NCI-H524 (cell line): ENCODE results near the gene HAPSTR1.

Source experiments
- DNase-seq, 2 experiments: peaks; one replicate each; lab custom pipeline; 2025; lab: John Stamatoyannopoulos, UW

HAPSTR1 gene

DNA sequence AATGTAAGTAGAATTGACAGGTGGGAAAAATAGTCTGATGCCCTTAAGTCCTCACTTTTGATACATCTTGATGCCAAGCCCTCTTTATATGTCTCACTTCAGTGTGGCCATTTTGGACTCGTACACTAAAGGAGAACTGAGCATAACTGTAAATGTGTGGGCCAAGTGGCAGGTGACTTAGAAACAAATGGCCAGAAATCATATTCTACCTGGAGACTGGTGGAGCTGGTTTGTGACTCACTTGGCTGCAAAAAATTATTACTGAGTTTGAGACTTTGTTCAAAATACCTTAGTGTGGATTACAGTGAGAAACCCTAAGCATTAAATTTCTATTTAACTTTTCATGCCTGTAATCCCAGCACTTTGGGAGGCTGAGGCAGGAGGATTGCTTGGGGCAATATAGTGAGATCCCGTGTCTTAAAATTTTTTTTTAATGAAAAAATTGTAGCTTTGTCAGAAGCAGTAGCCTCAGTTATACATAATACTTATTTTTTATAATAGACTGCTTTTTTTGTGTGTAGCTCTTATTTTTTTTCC is 5.0 kb downstream of the HAPSTR1 start:
- DNase-seq: no peak

DNA sequence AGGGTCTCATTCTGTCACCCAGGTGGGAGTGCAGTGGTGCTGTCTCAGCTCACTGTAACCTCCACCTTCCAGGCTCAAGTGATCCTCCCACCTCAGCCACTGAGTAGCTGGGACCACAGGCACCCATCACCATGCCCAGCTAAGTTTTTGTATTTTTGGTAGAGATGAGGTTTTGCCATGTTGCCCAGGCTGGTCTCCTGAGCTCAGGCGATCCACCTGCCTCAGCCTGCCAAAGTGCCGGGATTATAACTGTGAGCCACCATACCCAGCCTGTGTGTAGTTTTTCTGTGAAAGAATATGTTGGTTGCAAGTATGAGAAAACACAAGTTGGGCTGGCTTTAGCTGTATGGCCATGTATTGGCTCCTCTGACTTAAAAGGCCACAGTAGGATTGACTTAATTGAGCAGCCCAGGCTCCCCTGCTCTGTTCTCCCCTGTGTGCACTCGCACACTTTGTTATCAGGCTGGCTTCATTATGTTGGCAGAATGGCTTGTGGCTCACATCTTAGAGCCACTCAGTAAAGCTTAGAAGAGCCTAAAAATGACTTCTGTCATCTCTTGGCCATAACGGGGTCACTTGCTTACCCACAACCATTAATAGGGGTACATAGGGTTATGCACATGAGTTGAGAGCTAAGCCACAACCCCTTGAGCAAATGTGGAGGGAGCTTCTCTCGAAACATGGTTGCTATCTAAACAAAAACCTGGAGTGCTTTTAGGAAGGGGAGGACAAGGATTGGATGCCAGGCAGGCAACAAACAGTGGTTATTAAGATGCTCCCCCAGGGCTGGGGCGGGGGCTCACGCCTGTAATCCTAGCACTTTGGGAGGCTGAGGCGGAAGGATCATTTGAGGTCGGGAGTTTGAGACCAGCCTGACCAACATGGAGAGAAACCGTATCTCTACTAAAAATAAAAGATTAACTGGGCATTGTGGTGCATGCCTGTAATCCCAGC is 6.1 kb downstream of the HAPSTR1 start:
- DNase-seq: no peak

DNA sequence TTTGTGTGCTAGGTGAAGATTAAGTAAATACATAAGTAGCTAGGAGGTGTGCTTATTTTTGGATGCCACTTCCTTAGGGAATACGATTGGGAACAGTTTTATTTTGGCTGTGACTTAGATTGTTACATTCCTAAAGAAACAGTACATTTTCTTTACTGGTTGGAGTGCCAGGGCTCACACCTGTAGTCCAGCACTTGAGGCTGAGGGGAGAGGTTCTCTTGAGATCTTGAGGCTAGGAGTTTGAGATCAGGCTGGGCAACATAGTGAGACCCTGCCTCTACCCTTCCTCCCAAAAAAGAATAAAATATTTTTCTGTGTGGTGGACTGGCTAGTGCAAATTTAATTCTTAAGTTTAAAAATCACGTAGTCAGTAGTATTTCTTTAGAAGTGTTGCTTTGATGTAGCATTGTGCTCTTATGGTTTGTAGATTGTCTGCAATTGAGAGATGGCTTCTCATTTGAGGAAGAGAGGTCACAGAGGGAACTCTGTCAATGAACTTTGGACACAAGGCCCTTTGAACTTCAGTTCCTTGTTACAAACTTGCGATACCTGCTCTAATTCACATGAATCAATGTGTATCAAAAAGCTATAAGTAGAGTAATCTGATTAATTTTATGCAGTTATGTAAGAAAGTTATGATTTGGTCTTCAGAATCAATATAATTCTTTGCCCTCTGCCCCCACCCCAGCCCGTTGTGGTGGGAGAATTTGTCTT is 7.1 kb downstream of the HAPSTR1 start:
- no peak for DNase-seq

DNA sequence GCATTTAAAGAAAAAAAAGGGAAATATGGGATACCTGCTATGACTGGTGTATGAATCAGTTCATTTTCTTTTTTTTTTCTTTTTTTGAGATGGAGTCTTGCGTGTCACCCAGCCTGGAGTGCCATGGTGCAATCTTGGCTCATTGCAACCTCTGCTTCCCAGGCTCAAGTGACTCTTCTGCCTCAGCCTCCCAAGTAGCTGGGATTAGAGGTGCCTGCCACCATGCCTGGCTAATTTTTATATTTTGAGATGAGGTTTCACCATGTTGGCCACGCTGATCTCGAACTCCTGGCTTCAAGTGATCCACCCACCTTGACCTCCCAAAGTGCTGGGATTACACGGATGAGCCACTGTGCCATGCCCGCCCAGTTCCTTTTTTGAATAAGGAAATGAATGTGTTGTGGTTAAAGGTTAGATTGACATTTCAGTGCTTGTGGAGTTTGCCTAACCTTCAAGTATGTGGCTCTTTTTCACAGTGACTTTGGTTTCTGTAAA is 7.7 kb downstream of the HAPSTR1 start:
- no peak for DNase-seq

DNA sequence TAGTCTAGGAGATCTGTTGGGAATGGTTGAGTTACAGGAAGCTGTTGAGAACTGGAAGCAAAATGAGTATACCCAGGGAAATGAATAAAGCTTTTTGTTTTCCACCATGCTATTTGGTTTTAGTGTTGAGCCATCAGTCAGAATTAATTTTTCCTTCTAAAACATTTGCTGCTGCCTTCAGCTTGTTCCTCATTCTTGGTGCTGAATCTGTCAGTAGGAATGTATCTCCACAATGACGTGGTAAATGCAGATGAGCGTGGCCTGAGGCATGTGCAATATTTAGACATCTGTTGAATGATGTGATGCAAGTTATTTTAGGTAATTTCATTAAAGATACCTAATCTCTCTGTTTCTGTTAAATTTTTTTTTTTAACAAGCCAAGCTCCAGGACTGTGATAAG is 10.9 kb downstream of the HAPSTR1 start:
- DNase-seq: no peak

DNA sequence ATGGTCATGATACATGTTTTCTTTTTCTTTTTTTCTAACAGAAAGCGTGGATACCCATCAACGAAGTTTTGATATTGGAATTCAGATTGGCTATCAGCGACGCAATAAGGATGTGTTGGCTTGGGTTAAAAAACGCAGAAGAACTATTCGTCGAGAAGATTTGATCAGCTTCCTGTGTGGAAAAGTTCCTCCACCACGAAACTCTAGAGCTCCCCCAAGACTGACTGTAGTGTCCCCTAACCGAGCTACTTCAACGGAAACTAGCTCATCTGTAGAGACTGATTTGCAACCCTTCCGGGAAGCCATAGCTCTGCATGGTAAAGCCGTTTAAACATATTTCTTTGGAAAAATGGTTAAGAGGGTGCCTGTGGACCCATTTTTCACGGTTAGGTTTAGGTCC is 11.5 kb downstream of the HAPSTR1 start:
- DNase-seq: no peak

DNA sequence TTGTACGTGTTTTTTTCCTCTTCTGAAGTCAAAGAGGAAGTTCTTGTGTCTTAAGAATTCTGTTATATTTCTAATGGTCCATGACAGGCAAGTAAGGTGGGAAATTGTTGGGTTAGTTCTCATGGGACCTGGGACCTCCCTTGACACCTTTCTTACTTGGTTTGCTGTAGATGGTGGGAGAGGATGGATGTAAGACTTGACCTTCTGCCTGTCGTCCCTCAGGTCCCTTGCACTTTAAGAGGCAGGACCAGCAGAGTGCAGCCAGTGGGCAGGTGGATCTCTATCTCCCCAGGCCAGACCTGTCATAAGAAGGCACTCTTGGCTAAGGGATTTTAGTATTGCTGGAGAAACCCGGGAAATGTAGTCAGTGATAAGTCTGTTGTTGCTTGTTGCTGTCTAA is 12.1 kb downstream of the HAPSTR1 start:
- no peak for DNase-seq

DNA sequence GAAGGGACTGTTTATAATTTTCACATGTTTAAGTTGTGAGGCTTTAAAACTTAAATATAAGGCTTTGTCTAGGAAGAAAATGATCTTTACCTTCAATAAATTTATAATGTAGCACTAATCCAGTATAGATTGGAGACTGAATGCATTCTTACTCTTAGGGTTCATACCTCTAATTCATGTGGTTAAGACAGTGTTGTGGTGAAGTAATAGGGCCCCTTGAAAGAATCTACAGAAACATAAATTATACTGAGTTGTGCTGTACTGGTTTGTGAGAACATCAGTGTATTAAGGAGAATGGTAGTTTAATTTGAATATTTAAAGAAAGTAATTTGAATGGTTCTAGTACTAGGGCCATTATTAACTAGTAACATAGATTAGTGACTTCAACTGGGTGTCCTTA is 13.7 kb downstream of the HAPSTR1 start:
- DNase-seq: no peak

DNA sequence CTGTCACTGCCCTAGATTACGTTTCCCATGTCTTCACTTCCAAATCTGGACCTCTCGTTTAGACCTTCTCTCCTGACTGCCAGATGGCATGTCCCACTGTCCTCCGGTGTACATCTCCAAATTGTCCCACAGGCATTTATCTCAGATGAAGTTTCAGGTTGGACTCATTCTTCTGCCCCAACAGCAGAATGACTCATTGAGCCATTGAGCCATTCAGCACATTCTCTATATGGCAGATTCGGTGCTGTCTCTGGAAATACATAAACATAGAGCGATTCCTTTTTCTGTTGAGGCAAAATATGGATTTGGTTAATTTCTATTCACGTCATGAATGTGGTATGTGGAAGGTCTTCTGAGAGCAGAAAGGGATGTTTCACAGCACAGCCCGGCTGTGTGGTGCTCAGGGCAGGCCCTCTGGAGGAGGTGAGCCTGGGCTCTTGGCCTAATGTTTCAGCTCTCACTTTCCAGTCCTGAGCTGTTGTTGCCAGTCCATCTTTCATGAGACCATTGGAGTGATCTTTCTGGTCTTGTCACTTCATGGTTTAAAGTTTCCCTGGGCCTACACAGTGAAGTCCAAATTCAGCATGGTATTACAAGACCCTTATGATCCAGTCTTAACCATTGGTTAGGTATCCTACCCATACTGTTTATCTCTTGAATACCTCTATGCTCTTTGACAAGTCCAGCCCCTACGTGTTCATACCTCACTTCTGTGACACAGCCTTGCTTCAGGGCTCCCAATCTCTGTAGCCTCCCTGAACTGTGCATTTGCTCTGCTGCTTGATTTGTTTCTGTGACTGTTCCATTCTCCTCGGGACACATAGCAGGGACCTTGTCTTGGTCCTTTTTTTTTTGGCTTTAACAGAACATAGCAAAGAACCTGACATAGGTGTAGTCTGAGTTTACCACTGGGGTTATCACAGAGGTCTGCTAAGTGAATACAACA is 15.9 kb downstream of the HAPSTR1 start:
- DNase-seq: no peak

DNA sequence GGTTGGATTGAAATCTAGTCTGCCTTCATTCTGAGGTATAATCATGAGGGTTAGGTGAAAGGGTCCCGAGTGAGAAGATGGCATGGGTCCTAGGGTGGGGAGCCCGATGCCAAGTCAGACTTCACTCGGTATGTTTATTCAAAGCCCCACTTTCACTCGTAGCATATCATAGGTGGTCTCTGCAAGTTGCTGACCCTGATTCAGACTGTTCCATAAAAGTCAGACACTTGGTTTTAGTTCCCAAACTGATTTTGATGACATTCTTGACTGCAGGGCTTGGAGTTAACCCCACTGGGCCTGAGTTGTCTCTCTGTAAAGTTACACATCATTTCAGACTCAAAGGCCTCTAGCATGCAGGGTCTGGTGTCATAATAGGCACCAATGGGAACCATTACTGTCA is 17.8 kb downstream of the HAPSTR1 start:
- DNase-seq: no peak

DNA sequence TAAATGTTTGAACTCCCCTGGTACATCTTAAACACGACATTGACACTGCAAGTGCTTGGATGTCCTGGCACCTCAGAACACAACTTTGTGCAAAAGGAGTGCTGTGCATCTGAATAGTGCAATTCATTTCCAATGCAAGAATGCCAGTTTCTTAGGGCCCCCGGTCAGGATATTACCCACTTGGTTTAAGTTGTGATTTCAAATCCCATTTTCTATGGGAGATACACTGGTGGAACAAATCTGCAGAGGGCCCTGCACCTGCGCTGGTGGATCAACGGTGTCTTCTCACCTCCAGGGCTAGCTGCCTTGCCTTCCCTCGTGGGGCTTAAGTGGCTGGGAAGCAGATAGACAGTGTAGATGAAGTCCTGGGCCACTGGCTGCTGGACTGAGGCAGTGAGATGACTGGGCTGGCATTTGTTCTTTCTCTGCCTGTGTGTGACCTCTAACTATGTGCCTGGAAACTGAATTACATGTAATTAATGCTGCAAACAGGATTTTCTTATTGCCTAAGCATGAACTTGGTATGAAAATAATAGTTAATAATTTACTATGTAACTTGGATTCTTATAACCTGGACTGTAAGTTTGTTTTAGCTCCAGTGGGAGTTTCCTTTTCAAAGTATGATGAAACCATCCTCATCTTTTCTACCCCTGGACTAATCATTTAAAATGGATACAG is 20.9 kb downstream of the HAPSTR1 start:
- DNase-seq: no peak

DNA sequence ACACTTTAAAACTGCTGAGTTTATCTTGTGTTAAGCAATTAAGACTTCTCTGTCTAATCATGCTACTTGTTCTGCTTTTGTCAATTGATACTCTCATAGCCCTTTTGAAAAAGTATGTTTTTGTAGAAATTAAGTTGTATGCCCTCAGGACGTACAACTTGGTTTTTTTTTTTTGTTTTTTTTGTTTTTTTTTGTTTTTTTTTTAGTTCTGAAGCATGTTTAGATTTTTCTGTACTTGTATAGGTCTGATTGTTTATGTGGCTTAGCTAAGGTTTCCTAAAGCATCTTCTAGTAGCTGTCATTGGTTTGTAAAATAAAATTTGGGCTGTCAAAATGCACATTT is 21.4 kb downstream of the HAPSTR1 start:
- no peak for DNase-seq

DNA sequence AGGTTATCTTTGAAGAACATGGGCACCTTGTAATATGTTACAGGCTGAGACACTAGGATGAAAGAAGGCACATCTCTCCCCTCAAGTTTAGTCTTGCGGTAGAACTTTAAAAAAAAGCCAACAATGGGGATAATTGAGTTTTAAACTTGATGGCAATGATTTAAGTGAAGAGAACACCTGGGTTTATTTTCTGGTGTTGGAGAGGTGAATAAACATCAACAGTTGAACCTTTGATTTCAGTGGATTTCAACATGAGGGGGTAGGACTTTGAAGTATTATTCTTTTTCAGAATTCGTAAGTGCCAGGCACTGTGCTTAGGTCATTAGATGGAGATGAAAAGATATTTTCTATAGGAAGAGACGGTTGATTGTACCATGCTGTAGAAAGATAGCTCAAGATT is 22.3 kb downstream of the HAPSTR1 start:
- no peak for DNase-seq

DNA sequence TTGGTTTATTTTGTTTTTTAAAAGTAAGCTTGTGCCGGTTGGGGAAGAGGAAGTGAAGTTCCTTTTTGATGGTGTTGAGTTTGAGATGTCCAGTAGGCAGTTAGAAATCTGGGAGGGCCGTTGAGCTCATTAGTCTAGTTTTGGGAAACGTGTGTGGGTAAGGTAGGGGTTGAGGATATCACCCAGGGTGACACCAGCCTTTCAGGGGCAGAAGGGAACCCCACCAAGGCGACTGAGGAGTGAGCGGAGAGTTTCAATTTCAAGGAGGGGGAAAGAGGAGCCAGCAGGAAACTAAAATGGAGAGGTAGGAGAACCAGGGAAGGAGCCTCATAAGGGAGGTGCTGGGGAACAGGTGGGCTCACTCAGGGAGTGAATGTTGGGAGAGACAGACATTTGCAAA is 22.7 kb downstream of the HAPSTR1 start:
- no peak for DNase-seq

DNA sequence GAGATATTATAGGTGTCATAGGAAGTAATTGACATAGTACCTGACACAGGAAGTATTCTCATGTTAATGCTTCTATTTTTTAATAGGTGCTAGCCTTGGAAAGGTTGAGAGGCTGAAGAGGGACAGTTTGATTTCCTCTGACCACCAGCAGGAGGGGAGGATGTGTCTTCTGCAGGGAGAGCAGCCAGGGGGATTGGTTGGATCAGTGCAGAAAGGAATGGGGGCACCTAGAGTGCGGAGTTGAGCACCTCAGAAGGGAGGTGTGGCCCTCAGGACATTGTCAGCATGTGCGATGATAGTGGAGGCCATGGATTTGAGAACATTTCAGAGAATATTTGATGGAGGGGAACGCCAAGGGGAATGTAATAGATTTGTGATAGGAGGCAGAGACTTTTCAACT is 23.4 kb downstream of the HAPSTR1 start:
- no peak for DNase-seq

DNA sequence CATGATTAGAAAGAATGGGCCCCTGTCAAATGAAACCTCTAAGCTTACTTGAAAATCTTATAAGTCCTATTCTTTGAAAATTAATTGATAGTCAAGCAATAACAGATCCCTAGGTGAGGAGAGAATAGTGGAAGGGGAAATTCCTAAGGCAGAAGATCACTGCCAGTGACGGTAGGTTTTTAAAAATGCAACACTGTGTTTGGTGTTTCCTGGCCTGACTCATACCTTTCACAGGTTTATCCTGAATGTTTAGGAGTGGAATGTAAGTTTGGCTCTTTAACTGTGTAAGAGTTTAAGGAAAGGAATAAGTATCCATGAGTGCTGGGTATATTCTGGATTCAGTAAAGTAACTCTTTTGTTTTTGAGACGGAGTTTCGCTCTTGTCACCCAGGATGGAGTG is 23.8 kb downstream of the HAPSTR1 start:
- DNase-seq: no peak

DNA sequence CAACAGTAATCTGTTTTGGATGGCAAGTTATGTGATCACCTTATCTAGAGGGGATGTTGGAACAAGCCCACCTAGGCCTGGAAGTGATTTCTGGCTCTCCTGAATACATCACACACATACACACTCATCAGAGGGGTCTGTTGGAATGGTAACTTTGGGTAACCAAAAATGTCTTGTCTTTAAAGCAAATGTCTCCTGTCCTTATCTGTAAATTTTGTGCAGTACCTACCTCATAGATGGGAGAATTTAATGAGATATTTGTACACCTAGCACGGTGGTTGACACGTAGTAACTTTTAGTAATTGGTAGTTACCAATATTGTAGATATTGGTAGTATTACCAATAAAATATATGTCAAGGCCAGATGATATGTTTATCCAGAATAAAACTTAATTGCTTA is 24.7 kb downstream of the HAPSTR1 start:
- DNase-seq: no peak

DNA sequence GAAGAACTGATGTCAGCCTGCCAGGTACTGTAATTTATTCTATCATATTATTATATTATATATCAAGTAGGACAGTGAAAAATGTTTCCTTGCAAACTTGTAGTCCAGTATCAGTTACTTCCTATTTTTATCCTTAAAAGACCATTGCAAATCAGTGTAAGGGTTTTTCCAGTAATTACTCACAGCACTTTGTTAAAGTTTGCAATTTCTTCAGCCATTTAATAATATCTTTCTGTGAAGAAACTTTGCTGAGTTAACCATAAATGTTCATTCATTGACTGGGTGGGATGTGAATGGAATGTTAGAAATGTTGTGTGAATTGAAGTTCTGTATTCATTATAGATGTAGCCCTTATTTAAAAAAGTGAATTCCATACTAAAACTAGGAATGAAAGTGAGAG is 26.7 kb downstream of the HAPSTR1 start:
- DNase-seq: no peak

DNA sequence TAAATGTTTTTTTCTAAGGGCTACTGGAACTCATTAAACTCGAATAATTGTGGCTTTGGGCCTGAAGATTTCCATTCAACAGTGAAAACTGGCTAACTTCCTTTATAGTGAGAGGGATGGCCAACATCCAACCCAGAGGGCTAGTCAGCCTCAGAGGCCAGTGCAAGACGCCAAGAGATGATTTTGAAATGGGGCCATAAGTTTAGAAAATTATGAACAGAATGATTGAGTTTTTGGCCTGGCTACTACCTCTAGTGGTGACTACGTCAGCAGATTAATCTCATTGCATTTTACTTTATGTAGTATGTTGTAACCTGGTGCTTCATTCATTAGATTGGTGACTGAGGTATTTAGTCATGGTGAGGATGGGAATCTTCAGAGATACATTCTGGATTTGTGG is 28.4 kb downstream of the HAPSTR1 start:
- no peak for DNase-seq

DNA sequence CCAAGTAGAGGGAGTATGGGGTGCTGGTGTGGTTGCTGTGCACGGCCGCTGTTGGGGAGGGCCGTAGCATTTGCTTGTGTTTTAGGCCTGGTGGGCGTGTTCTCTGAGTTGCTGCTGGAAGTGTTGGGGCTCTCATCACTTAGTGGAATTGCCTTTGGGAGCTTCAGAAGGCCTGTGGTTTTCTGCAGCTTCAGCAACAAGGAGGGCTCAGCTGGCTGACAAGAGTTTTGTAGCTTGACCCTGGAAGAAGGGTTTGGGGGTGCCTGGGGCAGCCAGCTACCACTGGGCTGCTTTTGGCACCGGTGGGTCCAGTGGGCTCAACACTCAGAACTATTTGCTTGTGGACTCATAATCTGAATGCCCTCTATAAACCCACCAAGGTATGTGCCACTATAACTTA is 30.9 kb downstream of the HAPSTR1 start:
- no peak for DNase-seq

DNA sequence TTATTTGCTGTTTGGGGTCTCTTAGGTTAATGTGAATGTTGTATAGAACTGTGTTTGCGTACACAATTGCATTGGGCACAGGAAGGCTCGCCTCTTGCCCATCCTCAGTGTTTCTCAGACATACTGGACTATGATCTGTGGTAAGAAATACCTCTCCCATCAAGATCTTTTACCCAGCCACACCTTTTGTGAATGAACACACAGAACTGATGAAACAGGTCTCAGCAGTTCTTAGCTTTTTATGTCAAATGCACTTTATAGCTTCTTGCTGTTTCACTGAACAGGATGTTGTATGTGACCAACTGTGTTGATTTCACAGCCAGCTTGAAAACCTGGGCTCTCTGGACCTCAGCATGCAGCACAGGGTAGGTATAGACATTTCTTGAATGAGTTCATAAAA is 31.5 kb downstream of the HAPSTR1 start:
- DNase-seq: no peak
